Fibroblast of lung (primary cell): ENCODE measurements around the gene MYLK. TPM values are rescaled to one million over a fixed set of nuclear protein-coding genes. Genes with fewer than 3 reads are reported as not detected.

Experiments
- DNase-seq, 2 donors: peaks; one replicate each; pipeline versions ENCODE4 v3.0.0 to v3.0.0-alpha.2; 2010; ENCODE audit warnings: low read depth in 2 of 2
- H2AFZ ChIP-seq: 2 replicates; pipeline ENCODE4 v1.5.1; 2012; ENCODE audit warnings: low read length, control low read depth, inconsistent platforms
- H3K27ac ChIP-seq: 2 replicates; pipeline ENCODE4 v1.5.1; 2011; ENCODE audit warnings: low read length, control low read depth; ENCODE audit not compliant: insufficient read depth
- H3K27me3 ChIP-seq: 2 replicates; pipeline ENCODE4 v1.5.1; 2011; ENCODE audit warnings: mild to moderate bottlenecking, low read length; ENCODE audit not compliant: control insufficient read depth, insufficient read depth
- H3K36me3 ChIP-seq: 2 replicates; pipeline ENCODE4 v1.5.1; 2011; ENCODE audit warnings: low read length; ENCODE audit not compliant: control insufficient read depth, insufficient read depth
- H3K4me1 ChIP-seq: 2 replicates; pipeline ENCODE4 v1.5.1; 2011; ENCODE audit warnings: low read length; ENCODE audit not compliant: control insufficient read depth, insufficient read depth; ENCODE audit errors: extremely low read depth
- H3K4me2 ChIP-seq: 2 replicates; pipeline ENCODE4 v1.5.1; 2011; ENCODE audit warnings: low read length, control low read depth; ENCODE audit not compliant: insufficient read depth; ENCODE audit errors: extremely low read depth
- H3K4me3 ChIP-seq, 4 experiments: fragments of 200-600 bp in 1 of 4; sonication (generic) in 1 of 4; replicated peaks in 1 of 4; 2 replicates each; pipeline ENCODE4 v1.5.1; 2011 to 2016; ENCODE audit warnings: low read length in 4 of 4, low read depth in 3 of 4, mild to moderate bottlenecking in 3 of 4, control low read depth in 2 of 4, inconsistent platforms in 1 of 4, mixed read lengths in 1 of 4; ENCODE audit not compliant: insufficient read depth in 1 of 4; ENCODE audit errors: control extremely low read depth in 1 of 4
- H3K79me2 ChIP-seq: 2 replicates; pipeline ENCODE4 v1.5.1; 2012; ENCODE audit warnings: mild to moderate bottlenecking, low read length, inconsistent platforms; ENCODE audit not compliant: control insufficient read depth, insufficient read depth
- H3K9ac ChIP-seq: 2 replicates; pipeline ENCODE4 v1.5.1; 2011; ENCODE audit warnings: mild to moderate bottlenecking, low read length, control low read depth; ENCODE audit not compliant: insufficient read depth
- H3K9me3 ChIP-seq: 2 replicates; pipeline ENCODE4 v1.5.1; 2012; ENCODE audit warnings: low read depth, low read length; ENCODE audit not compliant: control insufficient read depth, insufficient read depth
- H4K20me1 ChIP-seq: 2 replicates; pipeline ENCODE4 v1.5.1; 2011; ENCODE audit warnings: low read length; ENCODE audit not compliant: control insufficient read depth, insufficient read depth; ENCODE audit errors: extremely low read depth
- EZH2 ChIP-seq: IDR thresholded peaks from 2 replicates; pipeline ENCODE4 v1.5.1; 2012; ENCODE audit warnings: low read length, control low read depth, mild to moderate bottlenecking; ENCODE audit errors: missing control alignments
- polyA plus RNA-seq, 2 donors: library from polyadenylated mRNA; depleted of rRNA in 1 of 2; stranded (reverse) in 1 of 2; unstranded in 1 of 2; fragments of >200 nt; gene quantifications; 2 replicates each; pipeline ENCODE4 v1.2.1, GENCODE V29; 2011 to 2012; ENCODE audit warnings: missing spikeins in 1 of 2
- total RNA-seq: library from RNA; depleted of rRNA; stranded (reverse); fragments of >200 nt; gene quantifications from 2 replicates; pipeline ENCODE4 v1.2.1, GENCODE V29; 2014
- TF ChIP-seq, protein P1 (sequence below), 2 donors: IDR thresholded peaks in 1 of 2; conservative IDR thresholded peaks in 1 of 2; 1 replicate in 1 of 2; 2 replicates in 1 of 2; pipeline ENCODE4 v1.5.1; 2011 to 2012; ENCODE audit warnings: low read length in 2 of 2, control low read depth in 1 of 2, inconsistent platforms in 1 of 2, low read depth in 1 of 2, mild to moderate bottlenecking in 1 of 2

The MYLK gene
- total and polyA plus RNA-seq, 2 donors (not counting 1 experiment from before 2014, with no cell fraction given), result 918 to 941 TPM

DNA sequence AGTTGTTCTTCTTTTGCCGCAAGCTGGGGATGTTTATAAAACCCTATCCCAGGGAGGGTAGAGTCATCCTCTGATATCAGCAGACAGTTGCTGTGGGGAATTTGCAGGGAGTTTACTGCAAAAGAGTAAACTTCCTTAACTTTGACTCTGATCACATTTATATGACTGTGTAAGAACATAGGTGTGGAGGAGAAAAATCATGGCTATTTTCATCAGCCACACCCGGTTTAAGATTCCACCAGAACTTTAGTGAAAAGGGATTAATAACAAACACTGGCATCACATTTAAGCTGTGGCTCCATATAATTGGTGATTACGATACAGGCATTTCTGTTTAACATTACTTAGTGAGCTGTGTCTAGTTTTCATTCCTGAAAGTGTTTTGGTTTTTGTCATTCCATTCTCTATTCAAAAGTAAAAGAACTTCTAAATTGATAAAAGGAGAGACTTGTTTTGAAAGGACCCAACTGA lies 143.1 kb downstream of the MYLK start:
- TF ChIP-seq, protein P1, sequence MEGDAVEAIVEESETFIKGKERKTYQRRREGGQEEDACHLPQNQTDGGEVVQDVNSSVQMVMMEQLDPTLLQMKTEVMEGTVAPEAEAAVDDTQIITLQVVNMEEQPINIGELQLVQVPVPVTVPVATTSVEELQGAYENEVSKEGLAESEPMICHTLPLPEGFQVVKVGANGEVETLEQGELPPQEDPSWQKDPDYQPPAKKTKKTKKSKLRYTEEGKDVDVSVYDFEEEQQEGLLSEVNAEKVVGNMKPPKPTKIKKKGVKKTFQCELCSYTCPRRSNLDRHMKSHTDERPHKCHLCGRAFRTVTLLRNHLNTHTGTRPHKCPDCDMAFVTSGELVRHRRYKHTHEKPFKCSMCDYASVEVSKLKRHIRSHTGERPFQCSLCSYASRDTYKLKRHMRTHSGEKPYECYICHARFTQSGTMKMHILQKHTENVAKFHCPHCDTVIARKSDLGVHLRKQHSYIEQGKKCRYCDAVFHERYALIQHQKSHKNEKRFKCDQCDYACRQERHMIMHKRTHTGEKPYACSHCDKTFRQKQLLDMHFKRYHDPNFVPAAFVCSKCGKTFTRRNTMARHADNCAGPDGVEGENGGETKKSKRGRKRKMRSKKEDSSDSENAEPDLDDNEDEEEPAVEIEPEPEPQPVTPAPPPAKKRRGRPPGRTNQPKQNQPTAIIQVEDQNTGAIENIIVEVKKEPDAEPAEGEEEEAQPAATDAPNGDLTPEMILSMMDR (conservative IDR thresholded peaks at IDR 0.05 in 1 of 2, IDR thresholded peaks at IDR 0.05 in 1 of 2; ENCODE audit: low read depth in 1 of 2, low read length in 2 of 2), result no peak
- TF ChIP-seq EZH2, result no peak
- H2AFZ ChIP-seq, result no peak overlapping the region
- H3K79me2 ChIP-seq, result no peaks in the 10 kb centered on the region
- no peaks in the 10 kb centered on the region for H4K20me1 ChIP-seq
- no peaks in the 10 kb centered on the region for H3K27me3 ChIP-seq
- H3K27ac ChIP-seq, result peak overlapping the region; percentile 90
- peaks cover 12% of the 10 kb centered on the region for H3K36me3 ChIP-seq
- H3K9me3 ChIP-seq, result no peaks in the 10 kb centered on the region
- no peak overlapping the region for H3K4me3 ChIP-seq
- peak in 1 of 2 donors; percentile 51 for DNase-seq
- peak overlapping the region; percentile 4 for H3K4me2 ChIP-seq
- no peak overlapping the region for H3K9ac ChIP-seq
- H3K4me1 ChIP-seq, result peaks cover 45% of the 10 kb centered on the region

GRCh38 chr3:123740391-123740822 lies 143.7 kb downstream of the MYLK start:
- no peak overlapping the region for H3K4me3 ChIP-seq
- TF ChIP-seq EZH2, result no peak
- TF ChIP-seq, protein P1 (conservative IDR thresholded peaks at IDR 0.05 in 1 of 2, IDR thresholded peaks at IDR 0.05 in 1 of 2; ENCODE audit: low read depth in 1 of 2, low read length in 2 of 2), result no peak
- peaks cover 14% of the 10 kb centered on the region for H3K36me3 ChIP-seq
- peaks cover 47% of the 10 kb centered on the region for H3K4me1 ChIP-seq
- H2AFZ ChIP-seq, result no peak overlapping the region
- DNase-seq, result no peak
- peak overlapping the region; percentile 90 for H3K27ac ChIP-seq
- H3K9ac ChIP-seq, result peak overlapping the region; percentile 39
- no peaks in the 10 kb centered on the region for H3K27me3 ChIP-seq
- H3K9me3 ChIP-seq, result no peaks in the 10 kb centered on the region
- H3K79me2 ChIP-seq, result no peaks in the 10 kb centered on the region
- no peak overlapping the region for H3K4me2 ChIP-seq
- H4K20me1 ChIP-seq, result no peaks in the 10 kb centered on the region

DNA sequence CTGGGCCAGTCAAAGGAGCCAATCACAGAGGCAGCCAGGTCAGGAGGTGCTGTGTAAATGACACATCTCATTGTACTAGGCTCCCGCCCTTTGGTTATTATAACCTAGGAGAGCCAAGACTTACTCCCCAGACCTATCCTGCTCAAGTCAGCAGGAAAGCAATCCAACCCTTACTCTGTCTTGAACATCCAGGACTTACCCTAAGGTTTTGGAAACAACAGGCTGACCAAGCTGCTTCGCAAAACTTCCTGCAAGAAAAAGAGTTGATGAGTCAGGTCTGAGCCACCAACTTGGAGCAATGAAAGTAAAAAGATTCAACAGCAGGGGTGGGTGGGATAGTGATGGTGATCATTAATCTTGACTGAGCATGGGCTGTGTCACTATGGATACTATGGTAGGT lies 144.4 kb downstream of the MYLK start:
- H2AFZ ChIP-seq, result no peak overlapping the region
- H3K9ac ChIP-seq, result no peak overlapping the region
- H4K20me1 ChIP-seq, result no peaks in the 10 kb centered on the region
- H3K36me3 ChIP-seq, result peaks cover 14% of the 10 kb centered on the region
- no peak overlapping the region for H3K4me2 ChIP-seq
- H3K4me1 ChIP-seq, result peaks cover 48% of the 10 kb centered on the region
- no peaks in the 10 kb centered on the region for H3K9me3 ChIP-seq
- TF ChIP-seq, protein P1 (conservative IDR thresholded peaks at IDR 0.05 in 1 of 2, IDR thresholded peaks at IDR 0.05 in 1 of 2; ENCODE audit: low read depth in 1 of 2, low read length in 2 of 2), result no peak
- no peak for TF ChIP-seq EZH2
- DNase-seq, result peak; percentile 85 to 92
- H3K4me3 ChIP-seq, result no peak overlapping the region
- H3K79me2 ChIP-seq, result no peaks in the 10 kb centered on the region
- H3K27me3 ChIP-seq, result no peaks in the 10 kb centered on the region
- peak overlapping the region; percentile 90 for H3K27ac ChIP-seq
